ENCODE measurements around the gene TMEM178B. TPM values are rescaled to one million over a fixed set of nuclear protein-coding genes. Genes with fewer than 3 reads are reported as not detected.

The TMEM178B gene
- total and polyA plus RNA-seq, 2 of the 4 experiments (the other 2 are of a cell fraction), result under 0.01 to 0.05 TPM

DNA sequence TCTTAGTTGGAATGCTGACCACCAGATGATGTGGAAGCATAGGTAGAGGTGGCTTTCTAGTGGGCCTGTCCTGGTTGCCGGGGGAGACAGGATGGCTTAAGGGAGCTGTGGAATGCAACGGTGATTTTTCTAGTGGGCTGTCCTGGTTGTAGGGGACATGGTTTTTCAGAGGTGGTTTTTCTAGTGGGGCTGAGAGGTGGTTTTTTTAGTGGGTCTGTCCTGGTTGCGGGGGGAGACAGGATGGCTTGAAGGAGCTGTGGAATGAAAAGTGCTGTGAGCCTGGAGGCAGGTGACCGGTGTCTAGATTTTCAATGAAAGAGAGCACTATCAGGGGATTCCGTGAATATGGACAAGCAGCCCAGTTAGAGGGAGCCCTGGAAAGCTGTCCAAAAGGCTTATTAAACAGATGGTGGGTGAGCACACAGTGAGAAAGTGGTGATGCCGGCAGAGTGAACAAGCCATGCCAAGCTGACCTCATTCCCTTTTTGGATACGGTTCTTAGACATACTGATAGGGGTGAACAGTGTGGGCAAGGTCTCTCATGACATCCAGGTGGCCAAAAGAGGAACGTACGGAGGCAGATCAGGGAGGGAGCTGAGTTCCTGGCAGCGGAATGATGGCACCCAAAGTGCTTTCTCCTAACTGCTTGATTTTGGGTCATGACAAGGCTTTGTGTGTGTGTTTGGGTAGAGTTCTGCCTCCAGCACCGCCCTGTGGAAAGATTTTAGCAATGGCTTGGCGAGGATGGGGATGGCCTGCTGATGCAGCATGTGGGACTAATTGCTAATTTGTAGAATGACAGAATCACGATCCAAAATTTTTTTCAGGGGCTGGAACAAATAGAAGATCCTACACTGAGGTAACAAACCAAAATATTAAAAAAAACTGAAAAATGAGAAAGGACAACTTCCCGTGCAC is 126.6 kb downstream of the TMEM178B start:
- no peak overlapping the region for H4K91ac ChIP-seq (ENCODE audit: insufficient read depth, low read depth, low read length)
- H3K14ac ChIP-seq (replicated peaks; ENCODE audit: low read depth, low read length), result no peak overlapping the region
- no peaks in the 10 kb centered on the region for H3K79me1 ChIP-seq (ENCODE audit: low read depth in 1 of 2, low read length in 2 of 2)
- H3K36me3 ChIP-seq (ENCODE audit: control insufficient read depth, insufficient read depth, low read length), result no peaks in the 10 kb centered on the region
- no peak overlapping the region for H3K56ac ChIP-seq (ENCODE audit: extremely low read depth, insufficient read depth, low read length)
- H3K9me3 ChIP-seq (ENCODE audit: control insufficient read depth, insufficient read depth, low read length), result peaks cover 2% of the 10 kb centered on the region
- dilution Hi-C loops (cut with HindIII; ENCODE audit: low sequenced_read_pairs, unreplicated experiment), result no loop called here
- no peak overlapping the region for H4K5ac ChIP-seq (ENCODE audit: low read depth, low read length)
- H2BK15ac ChIP-seq (ENCODE audit: low read depth, low read length), result no peak overlapping the region
- no peak overlapping the region for H3K4ac ChIP-seq (ENCODE audit: low read depth, low read length)
- ATAC-seq (ENCODE audit: low read depth), result no peak
- BruUV-seq (replicated peaks), result no TSS peak
- no peaks in the 10 kb centered on the region for H3K9me1 ChIP-seq (ENCODE audit: insufficient read depth, low read length)
- intact Hi-C loops (cut with micrococcal nuclease), result no loop called here
- no peaks in the 10 kb centered on the region for H3K27me3 ChIP-seq (ENCODE audit: control insufficient read depth, insufficient read depth, low read length)
- in situ Hi-C loops (cut with MboI; ENCODE audit: low sequenced_read_pairs), result no loop called here
- no peak overlapping the region for H2AK5ac ChIP-seq (ENCODE audit: low read depth, low read length)
- DNase-seq, result no peak
- no peak overlapping the region for H2BK120ac ChIP-seq (ENCODE audit: low read depth, low read length)
- H2AFZ ChIP-seq (replicated peaks; ENCODE audit: low read length, poor library complexity), result no peak overlapping the region
- ChIA-PET CTCF (no interaction called here), POLR2A (ENCODE audit: unreplicated experiment) (no interaction called here)
- no peak overlapping the region for H2BK5ac ChIP-seq (ENCODE audit: low read depth, low read length, poor library complexity, severe bottlenecking)
- H3K23ac ChIP-seq (ENCODE audit: low read depth, low read length), result no peak overlapping the region
- H3K9ac ChIP-seq (ENCODE audit: low read depth, low read length), result no peak overlapping the region
- no peak overlapping the region for H3K18ac ChIP-seq (ENCODE audit: low read depth, low read length)
- no peak overlapping the region for H3K4me3 ChIP-seq (ENCODE audit: insufficient read depth, low read depth, low read length)
- H2BK20ac ChIP-seq (ENCODE audit: low read depth, low read length), result no peak overlapping the region
- H2AK9ac ChIP-seq (replicated peaks; ENCODE audit: low read depth, low read length, poor library complexity), result no peak overlapping the region
- H3K4me1 ChIP-seq (ENCODE audit: control insufficient read depth, insufficient read depth, low read length), result no peaks in the 10 kb centered on the region
- no peaks in the 10 kb centered on the region for H4K20me1 ChIP-seq (ENCODE audit: insufficient read depth, low read length)
- H3K27ac ChIP-seq (ENCODE audit: insufficient read depth, low read length), result no peak overlapping the region
- no peak overlapping the region for H4K8ac ChIP-seq (ENCODE audit: low read depth in 2 of 2, low read length in 2 of 2)
- no peak overlapping the region for H3K4me2 ChIP-seq (ENCODE audit: low read depth, low read length)
- WGBS, 2 experiments (ENCODE audit: extremely low coverage in 2 of 2, insufficient read length in 1 of 2), result 76% methylated on average over 4 of the region's 14 CpGs; no CpG with 5 or more reads in 1 of the 2 experiments
- TF ChIP-seq RCOR1 (IDR thresholded peaks at IDR 0.05; ENCODE audit: insufficient replicate concordance, low read length) (no peak), POLR2A (IDR thresholded peaks at IDR 0.05; ENCODE audit: low read depth, low read length) (no peak), RFX5 (IDR thresholded peaks at IDR 0.05; ENCODE audit: low read depth, low read length) (no peak), SMC3 (IDR thresholded peaks at IDR 0.05; ENCODE audit: low read depth, low read length) (no peak), MAZ (IDR thresholded peaks at IDR 0.05; ENCODE audit: borderline replicate concordance, low read depth, low read length) (no peak), RAD21 (IDR thresholded peaks at IDR 0.05; ENCODE audit: low read length) (no peak), BHLHE40 (IDR thresholded peaks at IDR 0.05; ENCODE audit: low read depth, low read length) (no peak), NFE2L2 (IDR thresholded peaks at IDR 0.05; ENCODE audit: low read depth, low read length) (no peak), CEBPB (IDR thresholded peaks at IDR 0.05; ENCODE audit: low read depth, low read length) (no peak), CHD1 (IDR thresholded peaks at IDR 0.05; ENCODE audit: low read depth, low read length) (no peak), FOS (IDR thresholded peaks at IDR 0.05; ENCODE audit: low read depth, low read length) (no peak), MXI1 (IDR thresholded peaks at IDR 0.05; ENCODE audit: borderline replicate concordance, low read depth, low read length) (no peak)
- TF ChIP-seq, protein P1, sequence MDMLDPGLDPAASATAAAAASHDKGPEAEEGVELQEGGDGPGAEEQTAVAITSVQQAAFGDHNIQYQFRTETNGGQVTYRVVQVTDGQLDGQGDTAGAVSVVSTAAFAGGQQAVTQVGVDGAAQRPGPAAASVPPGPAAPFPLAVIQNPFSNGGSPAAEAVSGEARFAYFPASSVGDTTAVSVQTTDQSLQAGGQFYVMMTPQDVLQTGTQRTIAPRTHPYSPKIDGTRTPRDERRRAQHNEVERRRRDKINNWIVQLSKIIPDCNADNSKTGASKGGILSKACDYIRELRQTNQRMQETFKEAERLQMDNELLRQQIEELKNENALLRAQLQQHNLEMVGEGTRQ (IDR thresholded peaks at IDR 0.05; ENCODE audit: low read depth, low read length), result no peak
- TF ChIP-seq, protein P2, sequence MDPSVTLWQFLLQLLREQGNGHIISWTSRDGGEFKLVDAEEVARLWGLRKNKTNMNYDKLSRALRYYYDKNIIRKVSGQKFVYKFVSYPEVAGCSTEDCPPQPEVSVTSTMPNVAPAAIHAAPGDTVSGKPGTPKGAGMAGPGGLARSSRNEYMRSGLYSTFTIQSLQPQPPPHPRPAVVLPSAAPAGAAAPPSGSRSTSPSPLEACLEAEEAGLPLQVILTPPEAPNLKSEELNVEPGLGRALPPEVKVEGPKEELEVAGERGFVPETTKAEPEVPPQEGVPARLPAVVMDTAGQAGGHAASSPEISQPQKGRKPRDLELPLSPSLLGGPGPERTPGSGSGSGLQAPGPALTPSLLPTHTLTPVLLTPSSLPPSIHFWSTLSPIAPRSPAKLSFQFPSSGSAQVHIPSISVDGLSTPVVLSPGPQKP (IDR thresholded peaks at IDR 0.05; ENCODE audit: borderline replicate concordance, low read depth, low read length), result no peak
- TF ChIP-seq, protein P3, sequence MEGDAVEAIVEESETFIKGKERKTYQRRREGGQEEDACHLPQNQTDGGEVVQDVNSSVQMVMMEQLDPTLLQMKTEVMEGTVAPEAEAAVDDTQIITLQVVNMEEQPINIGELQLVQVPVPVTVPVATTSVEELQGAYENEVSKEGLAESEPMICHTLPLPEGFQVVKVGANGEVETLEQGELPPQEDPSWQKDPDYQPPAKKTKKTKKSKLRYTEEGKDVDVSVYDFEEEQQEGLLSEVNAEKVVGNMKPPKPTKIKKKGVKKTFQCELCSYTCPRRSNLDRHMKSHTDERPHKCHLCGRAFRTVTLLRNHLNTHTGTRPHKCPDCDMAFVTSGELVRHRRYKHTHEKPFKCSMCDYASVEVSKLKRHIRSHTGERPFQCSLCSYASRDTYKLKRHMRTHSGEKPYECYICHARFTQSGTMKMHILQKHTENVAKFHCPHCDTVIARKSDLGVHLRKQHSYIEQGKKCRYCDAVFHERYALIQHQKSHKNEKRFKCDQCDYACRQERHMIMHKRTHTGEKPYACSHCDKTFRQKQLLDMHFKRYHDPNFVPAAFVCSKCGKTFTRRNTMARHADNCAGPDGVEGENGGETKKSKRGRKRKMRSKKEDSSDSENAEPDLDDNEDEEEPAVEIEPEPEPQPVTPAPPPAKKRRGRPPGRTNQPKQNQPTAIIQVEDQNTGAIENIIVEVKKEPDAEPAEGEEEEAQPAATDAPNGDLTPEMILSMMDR (conservative IDR thresholded peaks at IDR 0.05; ENCODE audit: low read depth, low read length), result no peak

All from IMR-90 (cell line).